H1 (cell line): Measurements from ENCODE around the gene ANK3. TPM values are rescaled to one million over a fixed set of nuclear protein-coding genes. Genes with fewer than 3 reads are reported as not detected.
A peak's percentile ranks its signal among the peaks of the same experiment; 100 is the strongest.

ENCODE experiments used
- CTCF ChIA-PET: fragments of 300-600 bp; sonication (Branson Sonifier 250); formaldehyde crosslinking; loops from one replicate; lab custom pipeline; 2021; ENCODE audit not compliant: partially characterized antibody; lab: Charles Lee
- POLR2A ChIA-PET: fragments of 300-600 bp; sonication (Branson Sonifier 250); formaldehyde crosslinking; loops from one replicate; lab custom pipeline; 2021; ENCODE audit warnings: inconsistent platforms; ENCODE audit not compliant: partially characterized antibody; lab: Charles Lee
- DNase-seq, 2 experiments: peaks; one replicate each; pipeline versions ENCODE4 v3.0.0 to v3.0.0-alpha.2; 2010 to 2022; ENCODE audit warnings: low spot score in 2 of 2, low read depth in 1 of 2, mixed read lengths in 1 of 2
- FAIRE-seq: peaks from 2 replicates; lab custom pipeline; 2011; peaks lifted over from hg19 to GRCh38; lab: Jason Lieb, UNC
- H2AFZ ChIP-seq: 2 replicates; pipeline ENCODE4 v1.8.1; 2012; ENCODE audit warnings: low read length, inconsistent platforms
- H2AK5ac ChIP-seq: 2 replicates; pipeline ENCODE4 v1.6.1; 2013; ENCODE audit warnings: low read depth, low read length
- H2BK120ac ChIP-seq: replicated peaks from 2 replicates; pipeline ENCODE3; 2013; ENCODE audit warnings: low read depth, low read length, inconsistent platforms
- H2BK12ac ChIP-seq: 2 replicates; pipeline ENCODE4 v1.6.1; 2013; ENCODE audit warnings: low read depth, low read length
- H2BK15ac ChIP-seq: 2 replicates; pipeline ENCODE4 v1.6.1; 2013; ENCODE audit warnings: low read length
- H2BK20ac ChIP-seq: 2 replicates; pipeline ENCODE4 v1.6.1; 2013; ENCODE audit warnings: low read length
- H2BK5ac ChIP-seq: 2 replicates; pipeline ENCODE4 v1.6.1; 2013; ENCODE audit warnings: low read depth, low read length
- H3K14ac ChIP-seq: 2 replicates; pipeline ENCODE4 v1.6.1; 2013; ENCODE audit warnings: inconsistent platforms; ENCODE audit not compliant: insufficient read length
- H3K18ac ChIP-seq: 2 replicates; pipeline ENCODE4 v1.6.1; 2013; ENCODE audit warnings: low read length; ENCODE audit errors: extremely low read depth
- H3K23ac ChIP-seq: 2 replicates; pipeline ENCODE4 v1.6.1; 2013; ENCODE audit warnings: inconsistent platforms; ENCODE audit not compliant: insufficient read length
- H3K23me2 ChIP-seq: 2 replicates; pipeline ENCODE4 v1.6.1; 2013; ENCODE audit warnings: low read depth, low read length
- H3K27ac ChIP-seq: 2 replicates; pipeline ENCODE4 v1.6.1; 2011; ENCODE audit warnings: low read depth, low read length, inconsistent platforms
- H3K27me3 ChIP-seq, 4 experiments: replicated peaks in 1 of 4; 1 replicate in 1 of 4; 2 replicates in 3 of 4; pipeline versions ENCODE4 v1.6.1 to v1.8.1; 2011 to 2013; ENCODE audit warnings: low read length in 3 of 4, mild to moderate bottlenecking in 3 of 4, inconsistent platforms in 2 of 4, mixed read lengths in 2 of 4, moderate library complexity in 1 of 4; ENCODE audit not compliant: control insufficient read depth in 3 of 4, insufficient read depth in 3 of 4; ENCODE audit errors: extremely low read depth in 1 of 4
- H3K36me3 ChIP-seq, 4 experiments: 2 replicates each; pipeline versions ENCODE4 v1.6.1 to v1.8.1; 2011 to 2013; ENCODE audit warnings: mild to moderate bottlenecking in 4 of 4, low read length in 3 of 4, moderate library complexity in 2 of 4, control low read depth in 1 of 4, inconsistent platforms in 1 of 4; ENCODE audit not compliant: insufficient read depth in 4 of 4, control insufficient read depth in 2 of 4
- H3K4ac ChIP-seq: replicated peaks from 2 replicates; pipeline ENCODE3; 2013; ENCODE audit warnings: low read length, low read depth, mixed read lengths, inconsistent platforms; ENCODE audit not compliant: insufficient read length
- H3K4me1 ChIP-seq, 4 experiments: replicated peaks in 1 of 4; 1 replicate in 1 of 4; 2 replicates in 3 of 4; pipeline versions ENCODE4 v1.6.1 to v1.8.1; 2011 to 2013; ENCODE audit warnings: low read length in 3 of 4, inconsistent platforms in 2 of 4, mixed read lengths in 1 of 4; ENCODE audit not compliant: insufficient read depth in 4 of 4, control insufficient read depth in 3 of 4
- H3K4me2 ChIP-seq, 2 experiments: 2 replicates each; pipeline versions ENCODE4 v1.6.1 to v1.8.1; 2011 to 2013; ENCODE audit warnings: low read depth in 2 of 2, low read length in 2 of 2, control low read depth in 1 of 2, inconsistent platforms in 1 of 2, mild to moderate bottlenecking in 1 of 2; ENCODE audit not compliant: insufficient read depth in 1 of 2
- H3K4me3 ChIP-seq, 4 experiments: fragments of 200-600, 300-600 bp in 1 of 4; sonication (generic), shearing (Covaris generic), sonication (Bioruptor Twin) in 1 of 4; 2 replicates each; pipeline versions ENCODE4 v1.5.1 to v1.8.1; 2011 to 2016; ENCODE audit warnings: low read length in 4 of 4, low read depth in 3 of 4, control low read depth in 2 of 4, inconsistent platforms in 2 of 4, mild to moderate bottlenecking in 2 of 4, mixed read lengths in 1 of 4, moderate library complexity in 1 of 4; ENCODE audit not compliant: insufficient read depth in 2 of 4; ENCODE audit errors: extremely low read depth in 1 of 4
- H3K56ac ChIP-seq: replicated peaks from 2 replicates; pipeline ENCODE3; 2013; ENCODE audit warnings: low read depth, mild to moderate bottlenecking, mixed read lengths, low read length, inconsistent platforms; ENCODE audit not compliant: insufficient read length
- H3K79me1 ChIP-seq: 2 replicates; pipeline ENCODE4 v1.6.1; 2013; ENCODE audit warnings: low read depth, low read length, control low read depth
- H3K79me2 ChIP-seq, 2 experiments: 2 replicates each; pipeline versions ENCODE4 v1.6.1 to v1.8.1; 2012 to 2013; ENCODE audit warnings: low read length in 2 of 2, mild to moderate bottlenecking in 2 of 2, inconsistent platforms in 1 of 2; ENCODE audit not compliant: insufficient read depth in 2 of 2, control insufficient read depth in 1 of 2
- H3K9ac ChIP-seq, 4 experiments: replicated peaks in 1 of 4; 1 replicate in 1 of 4; 2 replicates in 3 of 4; pipeline versions ENCODE4 v1.6.1 to v1.8.1; 2011 to 2013; ENCODE audit warnings: low read depth in 3 of 4, low read length in 3 of 4, control low read depth in 2 of 4, mild to moderate bottlenecking in 2 of 4, moderate library complexity in 2 of 4, inconsistent platforms in 1 of 4; ENCODE audit errors: extremely low read depth in 1 of 4
- H3K9me3 ChIP-seq, 2 experiments: 2 replicates each; pipeline versions ENCODE4 v1.6.1 to v1.8.1; 2012 to 2013; ENCODE audit warnings: mild to moderate bottlenecking in 2 of 2, moderate library complexity in 2 of 2, control low read depth in 1 of 2, inconsistent platforms in 1 of 2, low read depth in 1 of 2, low read length in 1 of 2, mixed read lengths in 1 of 2; ENCODE audit not compliant: insufficient read depth in 2 of 2
- H4K20me1 ChIP-seq, 2 experiments: replicated peaks in 1 of 2; 2 replicates each; pipeline versions ENCODE3 to v1.8.1; 2011 to 2013; ENCODE audit warnings: inconsistent platforms in 2 of 2, low read length in 2 of 2, mild to moderate bottlenecking in 1 of 2; ENCODE audit not compliant: insufficient read depth in 2 of 2, control insufficient read depth in 1 of 2
- H4K5ac ChIP-seq: 2 replicates; pipeline ENCODE4 v1.6.1; 2013; ENCODE audit warnings: low read length, low read depth, mixed read lengths, inconsistent platforms; ENCODE audit not compliant: insufficient read length
- H4K8ac ChIP-seq: 2 replicates; pipeline ENCODE4 v1.8.0; 2013; ENCODE audit warnings: mild to moderate bottlenecking, moderate library complexity, low read length, inconsistent platforms; ENCODE audit not compliant: insufficient read depth; ENCODE audit errors: extremely low read depth
- H4K91ac ChIP-seq: replicated peaks from 2 replicates; pipeline ENCODE3; 2013; ENCODE audit warnings: low read length, mixed read lengths, inconsistent platforms; ENCODE audit not compliant: insufficient read length
- BACH1 ChIP-seq: IDR thresholded peaks from 2 replicates; pipeline ENCODE4 v1.6.1; 2012; ENCODE audit warnings: low read length, improper control_type of control experiment
- NANOG ChIP-seq: IDR thresholded peaks from 2 replicates; pipeline ENCODE4 v1.6.1; 2011; ENCODE audit warnings: low read length, low read depth, mild to moderate bottlenecking, inconsistent platforms; ENCODE audit not compliant: insufficient read depth, poor library complexity, severe bottlenecking
- WGBS, 2 experiments: shearing (Covaris generic) in 1 of 2; methylation state at CpG; one replicate each; pipeline versions ENCODE4 v1.1.6 to v1.1.7; 2013 to 2015; ENCODE audit warnings: low lambda C conversion rate in 2 of 2, mixed read lengths in 2 of 2, inconsistent platforms in 1 of 2, low coverage in 1 of 2, missing lambda C conversion rate in 1 of 2; ENCODE audit not compliant: insufficient replicate concordance in 2 of 2, insufficient coverage in 1 of 2, insufficient read length in 1 of 2; ENCODE audit errors: extremely low coverage in 1 of 2, missing lambda C conversion rate in 1 of 2; 5-methylcytosine and 5-hydroxymethylcytosine counted together
- polyA plus RNA-seq, 7 experiments: library from polyadenylated mRNA; depleted of rRNA in 3 of 7; stranded (reverse) in 5 of 7; unstranded in 2 of 7; fragments of >200 nt in 5 of 7; fragments of 200-250 nt in 2 of 7; gene quantifications; 1 replicate in 5 of 7; 2 replicates in 1 of 7; 4 replicates in 1 of 7; pipeline versions ENCODE4 v1.2.1 to v1.2.3, GENCODE V29; 2011 to 2013; ENCODE audit warnings: missing spikeins in 2 of 7, mixed read lengths in 2 of 7
- total RNA-seq: library from RNA; stranded (reverse); fragmentation: NEBNext Ultra II Directional; extraction: Animal tissue kit (Norgen Biotek cat#: 25700); gene quantifications from 2 replicates; pipeline ENCODE4 v1.2.1, GENCODE V29; 2021

Gene ANK3
- total and polyA plus RNA-seq, 2 of the 8 experiments (the other 6 are each of a cell fraction or from before 2014, with no cell fraction given), result 18.1 to 67.9 TPM

DNA sequence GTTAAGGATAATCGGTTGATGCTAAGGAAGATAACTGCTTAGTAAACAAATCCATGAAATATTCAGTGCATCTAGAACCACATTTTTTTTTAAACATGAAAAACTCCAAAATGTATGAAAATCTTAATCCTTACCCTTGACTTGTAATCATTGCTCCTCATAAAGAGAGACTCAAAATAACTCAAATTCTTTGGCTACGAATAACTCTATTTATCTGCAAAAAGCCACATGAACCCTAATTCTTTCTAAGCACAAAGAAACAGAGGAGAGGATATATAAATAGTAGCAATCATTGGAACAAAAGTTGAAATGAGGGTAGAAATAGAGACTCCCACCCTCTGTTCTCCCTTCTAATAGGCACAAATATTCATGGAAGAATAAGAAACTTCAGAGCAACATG lies 40.2 kb downstream of the ANK3 start:
- CTCF ChIA-PET, result interaction anchor here (0.7 to 3.1 kb wide), 3 partner anchors 10 to 655 kb away, joined by 4 to 18 read pairs (median 4); no protein-coding TSS in a partner anchor
- Histone ChIP-seq H4K20me1 (no peaks in the 10 kb centered on the region), H3K79me2 (no peaks in the 10 kb centered on the region), H3K56ac (no peak overlapping the region), H2BK12ac (no peak overlapping the region), H3K4me1 (peaks cover 0 to 5% (median 3%) of the 10 kb centered on the region in 4 experiments; a peak in 4 of 7 replicates), H3K4ac (no peak overlapping the region), H3K14ac (no peak overlapping the region), H2BK15ac (no peak overlapping the region), H4K5ac (no peak overlapping the region), H4K8ac (no peak overlapping the region), H3K27ac (no peak overlapping the region), H3K18ac (no peak overlapping the region), H3K9me3 (no peaks in the 10 kb centered on the region), H2BK20ac (no peak overlapping the region), H2BK5ac (no peak overlapping the region), H2AFZ (no peak overlapping the region), H3K23me2 (no peaks in the 10 kb centered on the region), H3K9ac (no peak overlapping the region), H4K91ac (no peak overlapping the region), H2AK5ac (no peak overlapping the region), H3K79me1 (no peaks in the 10 kb centered on the region), H3K4me2 (no peak overlapping the region), H3K27me3 (no peaks in the 10 kb centered on the region), H3K23ac (no peak overlapping the region), H2BK120ac (no peak overlapping the region), H3K4me3 (no peak overlapping the region), H3K36me3 (no peaks in the 10 kb centered on the region; a peak in 1 of 8 replicates)
- FAIRE-seq, result peak; percentile 32
- TF ChIP-seq NANOG (no peak), BACH1 (no peak)
- DNase-seq, result no peak
- 89% methylated on average over 2 of the region's 2 CpGs; no CpG with 5 or more reads in 1 of the 2 experiments for WGBS, 2 experiments
- POLR2A ChIA-PET, result no interaction called here
